Adipose tissue (tissue), 3 donors: ENCODE data around the gene SPACA5. TPM values are rescaled to one million over a fixed set of nuclear protein-coding genes. Genes with fewer than 3 reads are reported as not detected.
"Not testable (repeated sequence)": the region's sequence is repeated elsewhere in the genome, so short reads cannot be mapped to it uniquely, and the experiment has no call there.

Source experiments
- H3K27ac ChIP-seq: one replicate; pipeline ENCODE4 v1.5.1; 2013; ENCODE audit warnings: low read depth, low read length
- WGBS, 3 donors: extraction: QIAGEN DNeasy Blood & Tissue Kit; methylation state at CpG; one replicate each; pipeline ENCODE4 v1.1.7; 2013; 5-methylcytosine and 5-hydroxymethylcytosine counted together
- polyA plus RNA-seq, 3 donors: library from polyadenylated mRNA; stranded (reverse); fragments of 200-250 nt; gene quantifications; one replicate each; pipeline ENCODE4 v1.2.3, GENCODE V29; 2013
- donor health status: healthy with polysubstance abuse.
- donor health status: Bipolar disorder and iron deficiency.
- donor health status: healthy.

SPACA5 gene
- polyA plus RNA-seq, 3 donors, result 0.15 TPM; not detected in 2

DNA sequence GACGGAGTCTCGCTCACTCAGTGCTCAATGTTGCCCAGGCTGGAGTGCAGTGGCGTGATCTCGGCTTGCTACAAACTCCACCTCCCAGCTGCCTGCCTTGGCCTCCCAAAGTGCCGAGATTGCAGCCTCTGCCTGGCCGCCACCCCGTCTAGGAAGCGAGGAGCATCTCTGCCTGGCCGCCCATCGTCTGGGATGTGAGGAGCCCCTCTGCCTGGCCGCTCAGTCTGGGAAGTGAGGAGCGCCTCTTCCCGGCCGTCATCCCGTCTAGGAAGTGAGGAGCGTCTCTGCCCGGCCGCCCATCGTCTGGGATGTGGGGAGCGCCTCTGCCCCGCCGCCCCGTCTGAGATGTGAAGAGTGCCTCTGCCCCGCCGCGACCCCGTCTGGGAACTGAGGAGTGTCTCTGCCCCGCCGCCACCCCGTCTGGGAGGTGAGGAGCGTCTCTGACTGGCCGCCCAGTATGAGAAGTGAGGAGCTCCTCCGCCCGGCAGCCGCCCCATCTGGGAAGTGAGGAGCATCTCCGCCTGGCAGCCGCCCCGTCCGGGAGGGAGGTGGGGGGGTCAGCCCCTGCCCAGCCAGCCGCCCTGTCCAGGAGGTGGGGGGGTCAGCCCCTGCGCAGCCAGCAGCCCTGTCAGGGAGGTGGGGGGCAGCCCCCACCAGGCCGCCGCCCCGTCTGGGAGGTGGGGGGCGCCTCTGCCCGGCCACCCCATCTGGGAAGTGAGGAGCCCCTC is 10.0 kb downstream of the SPACA5 start:
- not testable (repeated sequence) for H3K27ac ChIP-seq
- WGBS, 3 donors, result 90 to 97% (median 92%) methylated on average over 9 to 26 of the region's 46 CpGs

DNA sequence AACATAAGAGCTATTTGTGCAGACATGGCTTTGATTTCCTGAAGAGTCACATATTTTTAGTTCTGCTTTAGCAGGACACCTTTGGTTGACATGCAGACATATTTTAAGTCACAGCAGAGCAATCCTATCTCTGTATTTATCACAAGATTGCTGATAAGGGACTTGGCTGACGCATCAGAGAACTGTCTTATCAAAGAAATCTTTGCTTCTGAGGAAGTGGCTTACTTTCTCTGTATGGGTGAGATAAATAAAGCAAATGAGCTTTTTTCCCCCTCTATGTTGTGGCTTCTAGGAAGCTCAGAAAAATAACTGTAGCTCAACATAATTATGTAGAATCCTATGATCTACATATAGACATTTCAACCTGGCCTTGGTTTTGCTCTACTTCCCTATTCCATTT is 13.1 kb downstream of the SPACA5 start:
- no CpG with 5 or more reads among the region's 1 CpG for WGBS, 3 donors

DNA sequence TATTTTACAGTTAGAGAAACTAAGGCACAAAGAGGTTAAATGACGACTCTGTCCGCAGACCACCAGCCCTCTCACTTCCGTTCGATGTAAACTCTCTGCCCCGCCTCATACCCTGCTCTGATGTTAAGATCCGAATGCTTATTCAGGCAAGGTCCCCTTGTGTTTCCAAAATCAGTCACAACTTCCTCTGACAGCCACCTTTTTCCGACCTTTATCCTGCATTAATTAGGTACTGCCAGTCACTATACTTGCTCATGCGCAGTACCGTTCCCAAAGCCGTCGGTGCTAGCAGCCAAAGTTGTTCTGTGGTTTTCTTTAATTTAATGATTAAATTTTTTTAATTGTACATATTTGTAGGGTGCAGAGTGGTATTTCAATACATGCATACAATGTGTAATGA is 13.7 kb downstream of the SPACA5 start:
- WGBS, 3 donors, result 48 to 58% (median 50%) methylated on average over 11 of the region's 11 CpGs
- not testable (repeated sequence) for H3K27ac ChIP-seq

More for the DNA sequence above, 13.1 kb downstream of the SPACA5 start:
- H3K27ac ChIP-seq, result not testable (repeated sequence)

DNA sequence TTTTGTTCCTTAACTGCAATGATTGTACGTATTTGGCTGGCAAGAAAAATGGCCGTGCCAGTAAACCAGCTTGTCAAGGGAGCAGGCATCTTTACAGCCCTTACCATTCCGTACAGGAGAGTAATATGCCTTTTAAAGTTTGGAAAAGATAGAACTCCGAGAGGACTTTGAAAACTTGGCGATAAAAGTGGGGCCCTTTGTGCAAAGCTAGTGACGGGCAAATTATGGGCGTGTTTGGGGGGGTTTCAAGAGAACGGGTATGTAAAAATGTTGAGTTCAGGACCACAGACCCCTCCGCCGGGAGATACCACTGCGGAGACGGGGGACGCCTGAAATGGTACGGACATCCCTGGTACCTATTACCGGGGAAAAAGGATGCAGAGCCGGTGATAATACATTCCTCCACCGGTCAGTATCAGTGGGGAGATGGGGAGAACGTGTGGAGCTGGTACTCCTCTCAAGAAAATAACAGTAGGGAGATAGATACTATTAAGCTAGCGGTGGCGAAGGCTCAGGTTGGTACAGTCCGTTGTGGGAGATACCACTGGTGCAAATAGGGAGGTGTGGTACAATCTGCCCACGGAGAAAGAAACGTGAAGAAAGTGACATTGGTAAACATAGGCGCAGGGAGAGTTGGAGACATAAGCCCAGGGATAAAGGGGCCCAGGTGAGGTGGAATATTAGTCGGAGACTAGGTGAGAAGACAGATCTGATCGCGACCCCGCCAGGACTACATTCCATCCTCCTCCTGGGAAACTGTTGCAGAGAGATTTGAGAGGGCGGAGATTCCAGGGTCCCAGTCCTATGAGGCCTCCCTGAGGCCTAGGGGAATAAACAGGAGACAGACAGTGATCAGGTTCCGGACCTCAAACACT is 14.5 kb downstream of the SPACA5 start:
- 1 to 25% (median 1%) methylated on average over 29 to 30 of the region's 30 CpGs for WGBS, 3 donors
- H3K27ac ChIP-seq, result peak overlapping the region; percentile 75

DNA sequence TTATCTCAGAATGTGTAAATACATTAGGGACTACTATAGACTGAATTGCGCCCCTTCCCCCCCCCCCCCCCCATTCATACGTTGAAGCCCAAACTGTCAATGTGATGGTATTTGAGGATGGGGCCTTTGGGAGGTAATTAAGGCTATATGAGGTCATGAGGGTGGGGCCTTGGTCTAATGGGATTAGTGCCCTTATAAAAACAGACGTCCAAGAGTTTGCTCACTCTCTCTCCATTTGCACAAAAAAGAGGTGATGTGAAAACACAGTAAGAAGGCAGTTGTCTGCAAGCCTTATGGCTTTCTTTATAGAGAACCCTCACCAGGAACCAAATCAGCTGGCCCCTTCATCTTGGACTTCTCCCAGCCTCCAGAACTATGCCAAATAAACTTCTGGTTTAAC is 15.3 kb downstream of the SPACA5 start:
- no peak overlapping the region for H3K27ac ChIP-seq
- WGBS, 3 donors, result 40 to 74% (median 55%) methylated on average over 1 to 3 of the region's 3 CpGs

DNA sequence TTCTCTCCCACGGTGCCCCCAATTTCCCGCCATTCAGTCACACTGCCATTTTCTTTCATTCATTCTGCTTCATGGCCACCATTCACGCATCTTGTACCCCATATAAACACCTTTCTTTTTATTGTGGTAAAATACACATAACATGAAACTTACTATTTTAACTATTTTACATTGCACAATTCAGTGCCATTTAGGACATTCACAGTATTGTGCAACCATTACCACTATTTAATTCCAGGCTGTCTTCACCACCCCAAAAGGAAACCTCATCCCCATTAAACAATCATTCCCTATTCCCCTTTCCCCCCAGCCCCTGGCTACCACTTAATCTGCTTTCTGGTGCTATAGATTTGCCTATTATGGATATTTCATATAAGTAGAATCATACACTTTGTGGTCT is 15.9 kb downstream of the SPACA5 start:
- H3K27ac ChIP-seq, result no peak overlapping the region
- WGBS, 3 donors, result 86 to 100% (median 88%) methylated on average over 3 of the region's 3 CpGs

DNA sequence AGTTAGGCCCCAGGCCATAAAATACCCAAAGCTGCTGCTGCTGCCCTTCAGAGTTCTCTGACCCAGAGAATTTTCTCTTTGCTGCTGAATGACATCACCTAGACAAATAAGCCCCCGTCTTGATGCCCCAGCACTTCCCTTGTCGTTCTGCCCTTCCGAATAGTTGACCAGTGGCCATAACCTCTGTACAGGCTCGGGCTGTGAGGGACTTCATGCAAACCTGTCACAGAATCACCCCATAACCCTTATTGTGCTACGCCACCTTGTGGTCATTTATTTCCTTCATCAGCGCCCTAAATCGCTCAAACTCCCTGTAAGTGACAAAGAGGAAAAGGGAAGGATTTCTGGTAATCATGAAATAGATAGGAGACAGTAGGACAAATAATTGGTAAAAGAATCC is 18.8 kb downstream of the SPACA5 start:
- no peak overlapping the region for H3K27ac ChIP-seq
- 2 to 7% (median 3%) methylated on average over 7 of the region's 7 CpGs for WGBS, 3 donors

DNA sequence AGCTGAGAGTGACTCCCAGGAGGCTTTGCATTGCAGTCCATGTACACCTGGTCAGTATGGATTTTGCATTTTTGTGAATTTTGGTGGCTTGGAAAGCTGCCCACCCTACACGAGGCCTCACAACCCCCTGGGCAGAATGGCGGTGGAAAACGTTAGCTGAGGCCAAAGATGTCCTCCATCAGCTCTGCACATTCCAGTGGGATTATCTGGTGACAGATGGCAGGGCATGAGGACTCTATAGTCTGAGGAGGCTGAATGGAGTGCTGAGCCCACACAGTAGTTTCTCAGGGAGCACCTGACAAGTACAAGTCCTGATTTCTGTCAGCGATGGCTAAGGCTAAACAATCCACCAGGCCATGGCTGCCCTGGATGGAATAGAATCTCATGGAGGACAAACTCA is 20.8 kb downstream of the SPACA5 start:
- 56 to 73% (median 71%) methylated on average over 3 to 4 of the region's 4 CpGs for WGBS, 3 donors
- H3K27ac ChIP-seq, result not testable (repeated sequence)

DNA sequence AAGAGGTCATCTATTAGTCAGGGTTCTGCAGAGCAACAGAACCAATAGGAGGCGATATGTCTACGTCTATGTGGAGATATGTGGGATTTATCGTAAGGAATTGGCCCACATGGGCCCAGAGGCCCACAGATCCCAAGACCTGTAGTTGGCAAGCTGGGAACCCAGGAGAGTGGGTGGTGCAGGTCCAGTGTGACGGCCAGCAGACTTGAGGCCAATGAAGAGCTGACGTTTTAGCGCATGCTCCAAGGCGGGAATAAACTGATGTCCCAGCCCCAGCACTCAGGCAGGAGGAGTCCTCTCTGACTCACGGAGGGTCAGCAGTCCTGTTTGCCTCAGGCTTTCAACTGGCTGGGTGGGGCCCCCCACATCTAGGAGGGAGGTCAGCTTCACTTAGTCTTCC is 21.3 kb downstream of the SPACA5 start:
- 90 to 95% (median 91%) methylated on average over 8 of the region's 8 CpGs for WGBS, 3 donors
- H3K27ac ChIP-seq, result no peak overlapping the region

DNA sequence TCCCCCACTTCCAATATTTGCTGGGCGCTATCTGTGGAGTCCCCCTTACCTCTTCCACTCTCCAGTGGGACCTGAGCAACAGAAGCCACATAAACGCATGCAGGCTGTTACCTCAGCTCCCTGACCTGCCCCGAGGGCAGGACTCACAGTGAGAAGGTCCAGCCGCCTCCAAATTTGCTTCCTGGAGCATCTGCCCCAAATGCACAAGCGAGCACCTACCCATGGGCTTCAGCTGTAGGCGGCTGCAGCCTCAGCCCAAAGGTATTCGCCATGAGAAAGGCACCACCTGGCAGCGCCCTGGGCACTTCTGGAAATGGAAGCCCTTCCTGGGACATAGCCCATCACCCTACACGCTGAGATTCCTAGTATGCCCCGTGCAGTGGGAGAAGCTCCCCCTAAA is 23.4 kb downstream of the SPACA5 start:
- H3K27ac ChIP-seq, result no peak overlapping the region
- WGBS, 3 donors, result 81 to 92% (median 90%) methylated on average over 9 to 10 of the region's 10 CpGs

DNA sequence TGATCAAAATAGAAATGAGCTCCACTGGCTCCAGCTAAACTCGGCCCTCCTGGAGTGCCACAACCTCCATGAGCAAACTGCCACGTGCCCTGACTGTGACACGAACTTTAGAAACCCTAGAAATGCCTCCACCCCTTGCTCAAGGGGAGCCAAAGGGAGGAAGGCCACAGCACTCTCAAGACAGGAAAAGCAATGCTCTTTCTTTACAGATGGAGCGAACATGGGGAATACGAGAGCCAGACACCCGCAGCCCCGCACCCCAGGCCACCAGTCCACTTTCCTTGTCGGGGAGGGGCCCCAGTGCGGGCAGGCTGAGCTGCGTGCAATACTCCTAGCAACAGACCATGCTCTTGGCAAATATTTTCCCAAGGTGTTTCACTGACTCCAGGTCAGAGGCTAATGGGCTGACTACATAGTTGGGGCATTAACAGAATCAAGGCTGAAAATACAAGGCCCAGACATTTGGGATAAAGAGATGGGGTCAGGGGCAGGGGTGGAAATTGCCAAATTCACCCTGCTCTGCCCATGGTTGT is 23.9 kb downstream of the SPACA5 start:
- not testable (repeated sequence) for H3K27ac ChIP-seq
- WGBS, 3 donors, result 72 to 84% (median 73%) methylated on average over 8 to 10 of the region's 10 CpGs

DNA sequence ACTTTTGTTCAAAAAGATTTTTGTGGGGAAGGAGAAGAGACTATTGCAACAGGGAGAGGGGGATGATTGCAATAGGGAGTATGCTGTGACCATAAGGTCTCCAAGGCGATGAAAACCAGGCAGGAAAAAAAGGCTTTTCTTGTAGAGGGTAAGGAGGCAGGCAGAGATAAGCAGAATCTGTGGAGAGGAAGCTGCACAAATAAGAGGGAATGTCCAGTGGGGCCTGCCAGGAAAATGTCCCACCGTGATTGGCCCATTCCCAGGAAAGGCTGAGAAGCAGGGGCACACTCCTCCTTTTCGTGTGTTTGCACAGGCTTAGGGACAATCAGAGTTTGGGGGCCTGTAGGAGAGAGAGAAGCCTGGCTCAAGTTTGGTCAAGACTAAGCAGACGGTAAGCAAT is 29.1 kb downstream of the SPACA5 start:
- no peak overlapping the region for H3K27ac ChIP-seq
- WGBS, 3 donors, result 53 to 60% (median 60%) methylated on average over 4 of the region's 4 CpGs

DNA sequence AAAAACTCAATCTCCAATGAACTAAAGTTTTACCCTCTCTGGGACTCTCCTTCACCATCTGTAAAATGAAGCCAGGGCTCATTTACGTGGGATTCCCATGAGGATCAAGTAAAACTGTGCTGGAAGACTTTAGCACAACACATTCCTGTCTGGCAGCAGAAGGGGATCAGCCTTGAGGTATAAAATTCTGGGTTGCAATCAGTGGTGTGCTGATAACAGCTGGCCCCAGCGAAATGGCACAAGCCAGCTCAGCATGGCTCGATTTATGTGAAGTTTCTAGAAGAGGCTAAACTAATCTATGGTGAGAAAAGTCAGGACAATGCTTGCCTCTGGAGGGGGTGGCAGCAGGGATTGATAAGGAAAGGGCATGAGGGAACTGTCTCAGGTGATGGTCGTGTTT is 36.3 kb downstream of the SPACA5 start:
- no peak overlapping the region for H3K27ac ChIP-seq
- WGBS, 3 donors, result 58 to 78% (median 73%) methylated on average over 4 of the region's 4 CpGs

DNA sequence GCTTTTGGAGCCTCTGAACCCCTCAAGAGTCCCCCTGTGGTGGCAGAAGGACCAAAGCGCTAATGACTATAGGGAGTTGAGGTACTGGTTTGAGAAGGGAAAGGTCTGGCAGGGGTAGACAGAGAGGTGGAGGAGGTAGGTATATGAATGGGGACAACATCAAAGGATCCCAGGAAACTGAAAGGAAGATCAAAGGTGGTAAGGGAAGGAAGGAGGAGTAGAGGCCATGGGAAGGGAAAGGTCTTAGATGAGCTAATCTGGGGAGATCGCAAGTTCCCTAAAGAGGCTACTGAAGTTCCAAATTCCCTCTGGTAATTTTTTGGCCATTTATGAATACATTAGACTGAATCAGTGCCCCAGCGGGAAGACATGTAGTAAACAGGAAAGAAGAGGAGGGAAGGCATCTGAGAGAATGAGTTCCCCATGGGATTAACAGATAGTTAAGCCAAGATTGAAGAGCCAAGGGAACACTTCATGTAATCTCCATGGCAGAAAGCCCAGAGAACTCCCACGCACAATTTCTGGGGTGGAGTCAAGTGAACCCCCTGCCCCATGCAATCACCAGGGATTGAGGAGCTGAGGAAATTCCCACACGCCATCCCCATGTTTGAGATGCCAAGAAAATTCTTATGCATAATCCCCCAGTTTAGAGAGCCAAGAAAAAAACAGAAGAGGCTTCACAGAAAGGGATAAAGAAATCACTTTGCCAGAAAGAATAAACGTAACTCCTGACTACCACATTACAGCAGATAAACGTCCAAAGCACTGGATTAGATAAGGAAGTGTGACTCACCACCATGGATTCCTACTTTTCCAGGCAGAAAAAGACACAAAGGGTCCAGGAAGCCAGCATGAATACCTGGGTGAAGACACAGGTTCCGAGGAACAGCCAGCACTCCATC is 38.9 kb downstream of the SPACA5 start:
- H3K27ac ChIP-seq, result no peak overlapping the region
- WGBS, 3 donors, result 46 to 65% (median 48%) methylated on average over 8 of the region's 8 CpGs

DNA sequence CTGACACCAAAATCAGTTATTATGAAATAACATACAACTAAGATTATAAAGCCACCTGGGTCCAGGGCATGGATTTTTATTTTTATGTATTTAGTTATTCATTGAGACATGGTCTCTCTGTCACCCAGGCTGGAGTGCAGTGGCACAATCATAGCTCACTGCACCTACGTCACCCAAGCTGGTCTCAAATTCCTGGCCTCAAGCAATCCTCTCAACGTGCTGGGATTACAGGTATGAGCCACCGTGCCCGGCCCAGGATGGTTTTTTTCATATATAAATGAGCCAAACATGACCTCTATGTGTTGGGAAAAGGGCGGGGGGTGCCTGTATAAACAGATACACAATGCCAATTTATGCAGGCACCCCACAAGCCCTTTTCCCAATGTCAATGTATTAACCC is 40.1 kb downstream of the SPACA5 start:
- 75 to 94% (median 94%) methylated on average over 5 of the region's 5 CpGs for WGBS, 3 donors
- H3K27ac ChIP-seq, result no peak overlapping the region

DNA sequence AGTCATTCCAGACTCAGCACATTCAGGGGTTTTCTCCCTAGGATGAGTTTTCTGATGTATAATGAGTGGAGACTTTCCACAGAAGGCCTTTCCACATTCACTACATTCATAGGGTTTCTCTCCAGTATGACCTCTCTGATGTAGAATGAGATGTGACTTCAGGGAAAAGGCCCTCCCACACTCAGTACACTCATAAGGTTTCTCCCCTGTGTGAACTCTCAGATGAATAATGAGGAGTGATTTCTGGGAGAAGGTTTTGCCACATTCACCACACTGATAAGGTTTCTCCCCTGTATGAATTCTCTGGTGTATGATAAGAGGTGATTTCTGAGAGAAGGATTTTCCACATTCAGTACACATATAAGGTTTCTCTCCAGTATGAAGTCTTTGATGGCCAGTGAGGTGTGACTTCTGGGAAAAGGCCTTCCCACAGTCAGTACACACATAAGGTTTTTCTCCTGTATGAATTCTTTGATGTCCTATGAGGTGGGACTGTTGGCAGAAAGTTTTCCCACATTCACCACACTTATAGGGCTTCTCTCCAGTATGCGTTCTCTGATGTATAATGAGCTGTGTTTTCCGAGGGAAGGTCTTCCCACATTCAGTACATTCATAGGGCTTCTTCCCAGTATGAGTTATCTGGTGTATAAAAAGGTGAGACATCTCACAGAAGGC is 52.0 kb downstream of the SPACA5 start:
- H3K27ac ChIP-seq, result no peak overlapping the region
- WGBS, 3 donors, result 78 to 98% (median 94%) methylated on average over 2 of the region's 2 CpGs

DNA sequence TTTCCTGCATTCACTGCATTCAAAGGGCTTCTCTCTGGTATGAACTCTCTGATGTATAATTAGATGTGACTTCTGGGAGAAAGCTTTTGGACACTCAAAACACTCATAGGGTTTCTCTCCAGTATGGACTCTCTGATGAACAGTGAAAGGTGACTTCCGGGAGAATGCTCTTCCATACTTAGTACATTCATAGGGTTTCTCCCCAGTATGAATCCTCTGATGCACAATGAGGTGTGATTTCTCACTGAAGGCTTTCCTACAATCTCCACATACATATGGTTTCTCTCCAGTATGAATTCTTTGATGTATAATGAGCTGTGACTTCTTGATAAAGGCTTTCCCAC is 52.5 kb downstream of the SPACA5 start:
- no peak overlapping the region for H3K27ac ChIP-seq
- 85 to 100% (median 97%) methylated on average over 1 of the region's 1 CpG for WGBS, 3 donors
